HG03066 (cell line): ENCODE data around the gene WIF1.

Source experiments
- ATAC-seq: cut with Tn5 transposase; IDR thresholded peaks from one replicate; pipeline ENCODE4 v1.9.1; 2021; ENCODE audit warnings: low read depth; ENCODE audit not compliant: unreplicated experiment

The WIF1 gene, protein sequence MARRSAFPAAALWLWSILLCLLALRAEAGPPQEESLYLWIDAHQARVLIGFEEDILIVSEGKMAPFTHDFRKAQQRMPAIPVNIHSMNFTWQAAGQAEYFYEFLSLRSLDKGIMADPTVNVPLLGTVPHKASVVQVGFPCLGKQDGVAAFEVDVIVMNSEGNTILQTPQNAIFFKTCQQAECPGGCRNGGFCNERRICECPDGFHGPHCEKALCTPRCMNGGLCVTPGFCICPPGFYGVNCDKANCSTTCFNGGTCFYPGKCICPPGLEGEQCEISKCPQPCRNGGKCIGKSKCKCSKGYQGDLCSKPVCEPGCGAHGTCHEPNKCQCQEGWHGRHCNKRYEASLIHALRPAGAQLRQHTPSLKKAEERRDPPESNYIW

GRCh38 chr12:65121049-65121955, at the start of gene WIF1:
Gene WIF1, minus strand, starts transcription at chr12:65121305. Its CDS starts 114 bp downstream, at chr12:65121191.
- peak; percentile 65 for ATAC-seq

- peak; percentile 54 for ATAC-seq
Observed at GRCh38 chr12:65170209-65170881, 49.2 kb upstream of the WIF1 start.

DNA sequence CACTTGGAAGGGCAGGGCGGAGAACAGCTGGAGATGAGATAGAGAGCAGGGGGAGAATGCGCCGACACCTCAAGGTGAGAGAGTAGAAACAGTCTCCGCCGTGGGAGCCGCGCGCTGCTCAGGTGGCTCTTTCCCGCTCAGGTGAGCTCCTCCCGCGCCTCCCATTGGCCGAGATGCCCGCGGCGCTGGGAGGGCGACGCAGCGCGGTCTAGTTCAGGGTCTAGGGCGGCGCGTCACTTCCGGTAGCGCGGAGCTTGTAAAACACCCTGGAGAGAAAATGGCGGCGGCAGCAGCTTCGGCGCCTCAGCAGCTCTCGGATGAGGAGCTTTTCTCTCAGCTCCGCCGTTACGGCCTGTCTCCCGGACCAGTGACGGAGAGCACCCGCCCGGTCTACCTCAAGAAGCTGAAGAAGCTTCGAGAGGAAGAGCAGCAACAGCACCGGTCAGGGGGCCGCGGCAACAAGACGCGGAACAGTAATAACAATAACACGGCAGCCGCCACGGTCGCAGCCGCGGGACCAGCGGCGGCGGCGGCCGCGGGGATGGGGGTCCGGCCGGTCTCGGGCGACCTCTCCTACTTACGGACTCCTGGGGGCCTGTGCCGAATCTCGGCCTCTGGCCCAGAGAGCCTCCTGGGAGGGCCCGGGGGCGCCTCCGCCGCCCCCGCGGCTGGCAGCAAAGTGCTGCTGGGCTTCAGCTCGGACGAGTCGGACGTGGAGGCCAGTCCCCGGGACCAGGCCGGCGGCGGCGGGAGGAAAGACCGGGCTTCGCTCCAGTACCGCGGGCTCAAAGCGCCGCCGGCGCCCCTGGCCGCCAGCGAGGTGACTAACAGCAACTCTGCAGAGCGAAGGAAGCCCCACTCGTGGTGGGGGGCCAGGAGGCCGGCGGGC, 48.5 kb upstream of the WIF1 start, which contains the start of gene LEMD3:
LEMD3 (plus strand) TSS at position 264 of the 889 bp plus-strand sequence; CDS start at position 278, 14 bp downstream.
- ATAC-seq = peak; percentile 87

DNA sequence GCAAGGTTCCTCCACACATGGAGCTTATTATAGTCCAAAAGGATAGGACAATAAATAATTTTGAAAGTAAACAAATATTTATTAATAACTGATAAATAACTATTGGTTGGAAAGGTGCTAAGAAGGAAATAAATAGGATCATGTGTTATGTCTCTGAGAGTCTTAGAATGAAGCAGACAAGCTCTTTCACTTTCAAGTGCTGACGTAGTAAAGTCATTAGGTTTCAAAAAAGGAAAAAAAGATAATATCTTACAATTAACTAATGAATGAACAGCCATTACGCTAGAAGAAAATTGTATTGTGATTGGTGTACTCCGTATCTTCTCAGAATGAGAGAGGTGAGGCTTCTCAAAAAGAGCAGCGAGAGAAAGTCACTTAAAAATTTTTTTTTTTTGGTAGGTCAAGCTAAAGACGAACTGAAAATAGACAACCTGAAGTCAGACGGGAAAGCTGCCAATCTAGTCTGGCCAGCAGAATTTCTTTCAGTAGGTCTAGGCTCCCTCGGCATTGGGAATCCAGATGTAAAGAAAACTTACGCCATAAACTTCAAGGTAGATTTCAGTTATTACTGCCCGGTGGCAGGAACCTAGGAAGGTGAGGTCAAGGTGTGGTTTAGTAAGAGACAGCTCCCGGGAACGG, 47.7 kb upstream of the WIF1 start:
- ATAC-seq = peak; percentile 1

- no peak for ATAC-seq
Observed at GRCh38 chr12:65164774-65165173, 43.7 kb upstream of the WIF1 start.

- ATAC-seq = no peak
Observed at GRCh38 chr12:65164244-65164643, 43.1 kb upstream of the WIF1 start.

DNA sequence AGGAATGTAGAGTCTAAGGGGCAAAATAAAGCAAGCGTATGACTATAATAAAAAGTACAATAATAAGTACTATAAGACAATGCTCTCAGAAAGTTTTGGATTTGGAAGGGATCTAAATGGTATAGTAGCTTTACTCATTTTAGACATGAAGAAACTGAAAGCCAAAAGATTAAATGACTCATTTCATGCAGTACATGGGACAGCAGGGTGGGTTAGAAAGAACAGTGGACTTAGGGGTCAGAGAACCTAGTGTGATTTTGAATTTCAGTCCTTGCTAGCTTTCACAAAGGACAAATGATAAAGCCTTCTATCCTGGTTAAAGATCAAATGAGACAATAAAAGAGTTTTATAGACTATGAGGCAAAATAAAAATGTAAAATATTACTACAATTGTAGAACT, 41.5 kb upstream of the WIF1 start:
- ATAC-seq = peak; percentile 56

DNA sequence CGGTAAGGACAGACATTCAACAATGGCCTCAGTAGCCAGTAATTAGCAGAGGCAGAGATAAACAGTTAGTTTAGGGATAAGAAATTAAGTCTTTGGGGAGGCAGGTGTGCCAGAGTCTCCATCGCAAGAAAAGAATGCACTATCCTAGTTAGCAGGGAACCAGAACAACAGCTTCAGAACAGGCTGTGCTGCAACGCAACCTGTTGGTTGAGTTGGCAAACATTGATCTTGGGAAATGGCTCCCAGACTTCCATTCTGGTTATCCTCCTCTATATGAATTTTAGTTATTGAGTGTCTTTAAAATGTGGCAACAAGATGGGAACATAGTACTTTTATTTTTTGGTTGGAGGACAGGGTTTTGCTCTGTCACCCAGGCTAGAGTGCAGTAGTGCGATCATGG, 36.0 kb upstream of the WIF1 start:
- no peak for ATAC-seq

GRCh38 chr12:65156366-65156841, 35.3 kb upstream of the WIF1 start:
- peak; percentile 93 for ATAC-seq

DNA sequence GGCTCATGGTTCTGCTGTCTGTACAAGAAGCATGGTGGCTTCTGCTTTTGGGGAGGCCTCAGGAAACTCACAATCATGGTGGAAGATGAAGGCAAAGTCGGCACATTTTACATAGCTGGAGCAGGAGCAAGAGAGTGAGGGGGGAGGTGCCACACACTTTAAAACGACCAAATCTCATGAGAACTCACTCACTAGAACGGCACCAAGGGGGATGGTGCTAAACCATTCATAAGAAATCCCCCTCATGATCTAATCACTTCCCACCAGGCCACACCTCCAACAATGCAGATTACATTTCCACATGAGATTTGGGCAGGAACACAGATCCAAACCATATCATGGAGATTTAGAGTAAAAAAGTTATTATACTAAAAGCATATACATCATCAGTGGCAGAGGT, 34.7 kb upstream of the WIF1 start:
- ATAC-seq = peak; percentile 13

- no peak for ATAC-seq
Observed at GRCh38 chr12:65152596-65152995, 31.5 kb upstream of the WIF1 start.

DNA sequence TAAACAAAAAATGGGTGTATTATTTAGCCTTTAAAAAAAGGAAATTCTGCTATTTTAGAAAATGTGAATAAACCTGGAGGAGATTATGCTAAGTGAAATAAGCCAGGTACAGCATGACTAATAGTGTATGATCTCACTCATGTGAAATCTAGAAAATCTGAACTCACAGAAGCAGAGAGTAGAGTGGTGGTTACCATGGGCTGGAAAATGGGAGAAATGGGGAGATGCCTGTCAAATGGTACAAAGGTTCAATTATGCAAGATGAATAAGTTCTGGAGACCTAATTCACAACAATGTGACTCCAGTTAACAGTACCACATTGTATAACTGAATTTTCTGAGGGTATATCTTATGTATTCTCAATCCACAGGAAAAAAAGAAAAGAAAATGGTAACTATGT, 30.9 kb upstream of the WIF1 start:
- no peak for ATAC-seq

GRCh38 chr12:65147312-65147905, 26.3 kb upstream of the WIF1 start:
- no peak for ATAC-seq

- ATAC-seq = no peak
Observed at GRCh38 chr12:65140738-65141137, 19.6 kb upstream of the WIF1 start.

DNA sequence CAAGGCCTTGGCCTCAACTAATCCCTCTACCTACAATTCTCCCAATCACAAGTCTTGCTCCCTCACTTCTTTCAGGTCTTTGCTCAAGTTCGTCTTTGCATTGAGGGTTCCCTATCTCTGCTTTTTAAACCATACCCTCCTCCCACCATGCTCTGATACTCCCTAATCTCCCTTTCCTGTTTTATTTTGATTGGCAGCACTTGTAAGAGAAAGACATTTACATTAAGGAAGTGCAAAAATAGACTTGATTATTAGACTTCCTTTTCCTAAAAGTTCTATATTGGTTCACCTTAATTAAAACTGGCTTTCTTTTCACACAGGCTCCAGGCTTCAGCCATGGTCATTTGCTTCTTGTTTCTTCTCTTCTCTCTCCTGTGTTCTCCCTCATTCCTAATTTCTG, 18.3 kb upstream of the WIF1 start:
- ATAC-seq = no peak

- no peak for ATAC-seq
Observed at GRCh38 chr12:65133879-65134278, 12.8 kb upstream of the WIF1 start.

- ATAC-seq = no peak
Observed at GRCh38 chr12:65126482-65126881, 5.4 kb upstream of the WIF1 start.

- ATAC-seq = no peak
Observed at GRCh38 chr12:65125975-65126374, 4.9 kb upstream of the WIF1 start.

DNA sequence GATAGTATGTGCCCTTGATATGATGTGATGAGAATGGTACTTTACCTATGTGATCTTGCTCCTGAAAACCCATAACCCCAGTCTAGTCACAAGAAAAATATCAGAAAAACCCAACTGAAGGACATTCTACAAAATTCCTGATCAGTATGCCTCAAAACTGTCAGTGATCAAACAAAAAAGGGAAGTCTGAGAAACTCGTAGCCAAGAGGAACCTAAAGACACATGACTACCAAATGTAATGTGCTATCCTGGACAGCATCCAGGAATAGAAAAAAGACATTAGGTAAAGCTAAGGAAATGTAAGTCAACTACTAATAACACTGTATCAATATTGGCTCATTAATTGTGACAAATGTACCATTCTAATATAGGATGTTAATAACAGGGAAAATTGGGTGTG, 4.1 kb upstream of the WIF1 start:
- no peak for ATAC-seq
